HG03558 (cell line): Measurements from ENCODE around the gene PDGFRB.

ENCODE experiments used
- ATAC-seq: cut with Tn5 transposase; IDR thresholded peaks from one replicate; pipeline ENCODE4 v1.9.1; 2021; ENCODE audit warnings: moderate number of reproducible peaks; ENCODE audit not compliant: unreplicated experiment; ENCODE audit errors: extremely low read depth

PDGFRB gene

DNA sequence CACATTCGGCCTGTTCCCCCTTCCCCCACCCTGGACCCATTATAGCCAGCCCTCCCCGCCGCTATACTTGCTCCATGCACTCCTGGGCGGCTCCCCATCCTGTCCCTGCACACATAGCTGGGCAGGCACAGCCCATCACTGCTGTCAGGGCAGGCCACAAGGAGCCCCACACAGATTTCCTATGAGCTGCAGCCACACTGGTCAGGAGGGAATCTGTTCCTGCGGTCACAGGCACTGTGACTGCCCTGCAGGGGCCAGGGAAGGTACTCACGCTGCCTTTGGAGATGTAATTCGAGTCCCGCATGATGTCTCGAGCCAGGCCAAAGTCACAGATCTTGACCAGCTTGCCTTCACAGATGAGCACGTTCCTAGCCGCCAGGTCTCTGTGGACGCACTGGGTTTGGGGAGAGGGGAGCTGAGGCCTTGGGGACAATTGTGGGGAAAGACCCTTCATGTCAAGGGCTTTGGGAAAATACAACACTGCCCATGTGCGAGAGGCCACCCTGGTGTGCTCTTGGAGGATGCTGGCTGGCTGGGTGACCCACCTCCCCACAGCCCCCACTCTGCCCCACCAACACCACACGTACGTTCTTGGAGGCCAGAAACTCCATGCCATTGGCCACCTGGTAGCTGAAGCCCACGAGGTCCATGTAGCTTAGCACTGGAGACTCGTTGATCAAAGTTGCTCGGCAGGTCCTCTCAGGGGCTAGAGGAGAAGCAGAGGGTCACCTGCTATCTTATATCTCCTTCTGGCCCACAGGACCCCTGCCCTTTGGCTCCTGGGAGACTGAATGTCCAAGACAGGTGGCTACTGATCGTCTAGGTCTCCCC lies 34.8 kb downstream of the PDGFRB start:
- ATAC-seq: no peak

DNA sequence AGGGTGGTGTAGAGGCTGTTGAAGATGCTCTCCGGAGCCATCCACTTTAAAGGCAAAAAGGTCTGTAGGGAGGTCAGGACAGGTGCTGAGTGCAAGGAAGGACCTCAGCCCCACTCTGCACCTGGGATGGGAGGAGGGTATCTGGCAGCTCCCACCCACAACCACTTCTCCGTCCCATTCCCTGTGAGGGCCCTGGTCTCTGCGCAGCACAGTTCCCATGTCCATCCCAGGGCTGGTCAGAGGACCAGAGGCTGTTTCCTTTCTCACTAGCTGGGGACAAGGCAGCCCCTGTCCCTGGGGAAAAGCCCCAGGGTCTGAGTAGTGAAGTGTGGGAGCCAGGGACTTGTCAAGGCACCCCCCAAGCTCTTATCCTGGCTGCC lies 35.6 kb downstream of the PDGFRB start:
- no peak for ATAC-seq

- no peak for ATAC-seq
Measured at GRCh38 chr5:150119421-150120061, 36.1 kb downstream of the PDGFRB start.

- ATAC-seq: no peak
Measured at GRCh38 chr5:150118561-150119229, 37.0 kb downstream of the PDGFRB start.

- no peak for ATAC-seq
Measured at GRCh38 chr5:150117945-150118560, 37.6 kb downstream of the PDGFRB start.

DNA sequence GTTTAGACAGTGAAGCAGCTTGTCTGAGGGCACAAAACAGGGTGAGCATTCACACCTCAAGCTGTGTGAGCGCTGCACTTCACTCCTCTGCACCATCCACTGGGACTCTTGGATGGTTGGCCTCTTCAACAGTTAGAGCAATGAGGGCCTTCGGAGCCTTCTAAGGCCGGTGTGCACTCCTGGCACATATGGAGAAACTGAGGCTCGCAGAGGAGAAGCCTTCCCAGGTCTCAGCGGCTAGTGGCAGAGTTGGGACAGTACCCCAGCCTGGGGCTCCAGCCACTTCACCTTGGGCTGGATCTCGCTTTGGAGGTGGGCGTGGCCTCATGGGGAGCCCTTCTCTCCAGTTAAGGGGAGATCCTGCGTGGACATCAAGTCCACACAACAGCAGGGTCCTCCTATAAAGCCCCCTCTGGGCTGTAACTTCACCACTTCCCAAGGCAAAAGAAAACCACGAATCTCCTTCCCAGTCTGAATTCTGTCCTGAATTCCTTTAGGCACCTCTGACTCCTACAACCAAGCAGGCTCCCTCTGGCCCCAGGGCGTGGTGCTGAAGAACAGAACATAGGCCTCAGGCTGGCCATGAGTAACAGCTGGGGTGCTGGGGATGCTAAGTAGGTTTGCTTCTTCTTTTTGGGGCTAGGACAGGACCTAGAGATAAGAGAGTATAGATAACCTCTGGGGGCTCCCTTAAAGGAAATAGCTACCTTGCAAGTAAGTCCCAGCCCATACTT lies 38.8 kb downstream of the PDGFRB start:
- ATAC-seq: no peak

- no peak for ATAC-seq
Measured at GRCh38 chr5:150114773-150115408, 40.8 kb downstream of the PDGFRB start.

GRCh38 chr5:150114102-150114641 lies 41.5 kb downstream of the PDGFRB start:
- no peak for ATAC-seq

- ATAC-seq: no peak
Measured at GRCh38 chr5:150113047-150113744, 42.4 kb downstream of the PDGFRB start.

DNA sequence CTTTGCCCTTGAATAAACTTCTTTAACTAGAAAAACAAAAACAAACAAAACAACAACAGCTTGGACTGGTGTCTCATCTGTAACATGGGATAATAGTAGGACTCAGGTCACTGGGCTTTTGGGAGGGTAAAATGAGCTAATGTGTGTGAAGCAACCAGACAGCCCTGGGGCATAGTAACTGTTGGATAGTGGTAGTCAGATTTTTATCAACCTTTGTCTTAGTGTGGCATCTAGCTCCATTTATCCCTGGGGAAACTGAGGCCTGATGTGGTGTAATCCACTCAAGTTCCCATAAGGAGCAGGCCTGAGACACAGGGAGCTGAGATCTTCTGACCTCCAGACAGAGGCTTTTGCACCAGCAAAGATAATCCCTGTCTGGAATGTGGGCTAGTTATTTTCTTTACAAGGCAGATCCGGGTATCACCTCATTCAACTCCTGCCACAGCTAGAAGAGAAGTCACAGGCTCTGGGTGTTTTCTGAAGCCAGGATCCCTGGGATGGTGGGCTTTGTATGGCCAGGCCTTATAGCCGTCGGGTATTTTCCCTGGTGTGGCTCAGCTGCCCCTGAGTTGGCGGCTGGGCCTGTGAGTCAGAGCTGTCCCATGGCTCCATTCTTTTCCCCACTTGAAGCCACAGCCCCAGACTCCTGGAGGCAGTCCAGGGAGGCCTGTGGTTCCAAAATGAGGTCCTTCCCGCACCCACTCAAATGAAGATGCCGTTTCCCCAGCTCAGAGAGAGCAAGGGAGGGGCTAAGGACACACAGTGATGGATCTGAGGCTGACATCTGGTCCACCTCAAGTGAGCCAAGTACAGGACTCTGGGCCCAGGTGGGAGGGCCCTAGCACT lies 43.2 kb downstream of the PDGFRB start:
- ATAC-seq: no peak

- no peak for ATAC-seq
Measured at GRCh38 chr5:150111122-150111521, 44.5 kb downstream of the PDGFRB start.

DNA sequence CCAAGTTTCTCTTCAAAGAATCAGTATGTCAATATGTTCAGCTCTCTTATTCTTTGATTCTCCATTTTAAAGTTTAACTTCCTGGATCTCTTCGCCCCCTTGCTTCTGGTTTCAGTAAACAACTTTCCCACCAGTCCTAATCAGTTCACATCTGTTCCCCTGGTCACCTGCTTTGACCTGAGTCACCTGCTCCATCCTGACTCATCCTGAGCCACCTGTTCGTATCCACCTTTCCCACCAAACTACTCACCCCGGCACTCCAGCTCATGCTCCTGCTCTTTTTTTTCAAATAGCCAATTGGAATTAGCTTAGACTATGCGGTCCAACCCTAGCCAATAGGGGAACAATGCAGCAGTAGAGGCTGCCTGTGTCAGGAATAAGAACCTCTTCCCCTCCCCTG lies 45.7 kb downstream of the PDGFRB start:
- ATAC-seq: no peak

GRCh38 chr5:150108711-150109514 lies 46.7 kb downstream of the PDGFRB start:
- ATAC-seq: no peak

- no peak for ATAC-seq
Measured at GRCh38 chr5:150107909-150108447, 47.7 kb downstream of the PDGFRB start.

DNA sequence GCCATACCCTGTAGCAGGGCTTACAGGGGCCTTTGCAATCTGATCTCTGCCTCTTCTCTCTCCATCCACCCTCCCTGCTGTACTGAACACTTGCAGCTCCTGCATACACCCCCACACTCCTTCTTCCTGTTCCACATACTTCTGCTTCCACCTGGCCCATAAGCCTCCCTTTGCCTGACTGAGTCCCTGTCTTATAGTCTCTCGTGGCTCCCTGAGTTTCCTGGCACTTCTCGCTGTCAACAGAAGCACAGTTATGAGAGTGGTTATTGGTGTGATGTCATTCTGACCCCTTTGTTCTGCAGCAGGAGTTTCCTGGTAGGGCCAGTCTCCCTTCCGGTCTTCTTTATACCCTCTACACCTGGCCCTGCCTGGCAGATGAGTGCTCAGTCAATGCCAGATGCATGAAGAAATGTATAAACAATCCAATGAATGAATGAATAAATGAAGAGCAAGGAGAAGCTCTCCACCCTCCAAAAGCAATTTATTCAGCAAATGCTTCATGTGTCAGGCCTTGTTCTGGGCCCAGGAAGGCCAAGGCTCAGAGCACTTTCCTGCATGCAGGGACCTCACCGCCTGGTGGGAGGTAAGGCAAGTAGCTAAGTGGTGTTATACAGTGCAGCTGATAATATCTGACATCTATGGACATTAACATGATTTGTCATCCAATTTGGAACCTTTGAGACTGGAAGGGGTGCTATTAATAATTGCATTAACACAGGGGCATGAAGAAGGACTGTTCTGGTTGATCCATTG lies 48.8 kb downstream of the PDGFRB start:
- no peak for ATAC-seq

DNA sequence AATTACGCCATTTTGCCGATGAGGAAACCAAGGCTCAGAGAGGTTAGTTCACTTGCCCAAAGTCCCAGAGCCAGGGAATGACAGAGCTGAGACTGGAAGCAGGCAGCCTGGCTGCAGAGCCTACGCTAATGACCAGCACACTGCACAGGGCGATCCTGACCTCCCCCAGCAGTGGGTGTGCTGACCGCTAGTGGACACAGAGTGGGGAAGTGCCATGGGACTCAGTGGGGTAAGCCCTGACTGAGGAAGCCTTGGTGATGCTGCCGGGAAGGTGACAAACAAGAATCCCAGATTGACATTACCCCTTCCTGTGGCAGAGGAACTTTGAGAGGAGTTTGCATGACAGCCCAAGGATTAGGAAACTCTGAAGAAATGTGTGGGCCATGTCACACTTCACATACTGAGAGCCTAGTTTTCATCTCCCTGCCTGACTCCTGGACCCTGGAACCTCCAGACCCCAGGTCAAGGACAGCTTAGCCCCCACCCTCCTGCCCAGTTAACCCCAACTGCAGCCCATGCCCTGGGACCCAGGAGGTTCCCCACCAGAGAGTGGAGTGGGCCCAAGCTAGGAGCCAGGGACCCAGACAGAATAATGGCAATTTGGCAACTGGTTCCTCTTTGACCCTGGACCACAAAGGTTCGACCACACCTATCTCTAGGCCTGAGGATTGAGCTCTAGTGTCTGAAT lies 49.6 kb downstream of the PDGFRB start:
- no peak for ATAC-seq
